SU-DHL-6 (cell line): ENCODE data around the gene PLEKHA7.
"Not testable (repeated sequence)": the region's sequence is repeated elsewhere in the genome, so short reads cannot be mapped to it uniquely, and the experiment has no call there.

Experiments
- CTCF ChIP-seq: fragments of 200-600 bp; sonication (generic); IDR thresholded peaks from one replicate; pipeline ENCODE4 v1.5.1; 2017; ENCODE audit warnings: antibody characterized with exemption, mild to moderate bottlenecking, low read length, moderate library complexity; ENCODE audit not compliant: insufficient read depth, poor library complexity, severe bottlenecking
- EZH2phosphoT487 ChIP-seq: fragments of 200-600 bp; sonication (generic), shearing (Covaris generic); conservative IDR thresholded peaks from 2 replicates; pipeline ENCODE4 v1.6.1; 2018; ENCODE audit warnings: mild to moderate bottlenecking, antibody characterized with exemption, low read length, moderate library complexity, mixed read lengths

GRCh38 chr11:16918543-16919182 lies 95.6 kb downstream of the PLEKHA7 start:
- TF ChIP-seq CTCF, EZH2phosphoT487: not testable (repeated sequence)
